ENCODE results near the gene NMNAT3. TPM values are rescaled to one million over a fixed set of nuclear protein-coding genes. Genes with fewer than 3 reads are reported as not detected.

Gene NMNAT3
- total and polyA plus RNA-seq, 4 donors: 8.0 to 12.1 (median 10.0) TPM

DNA sequence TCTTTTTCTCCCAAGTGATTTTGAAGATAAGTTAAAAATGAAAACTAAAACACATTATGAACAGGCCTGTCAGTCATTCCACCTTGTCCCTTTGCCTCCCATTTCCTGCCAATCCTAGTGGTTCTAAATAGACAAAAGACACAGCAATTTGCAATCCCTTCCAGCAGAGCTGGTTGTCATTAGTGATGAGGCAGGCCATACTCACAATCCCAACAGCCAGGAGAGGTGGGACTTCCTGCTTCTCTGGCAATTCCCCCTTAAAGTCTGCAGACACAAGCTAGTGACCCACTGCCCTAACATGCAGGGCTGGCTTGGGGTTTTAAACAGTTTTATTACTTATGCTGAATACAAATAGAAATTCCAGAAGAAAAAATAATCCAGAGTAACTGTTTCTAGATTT, 99.9 kb downstream of the NMNAT3 start:
- Histone ChIP-seq H3K4me1 (ENCODE audit: control insufficient read depth, insufficient read depth, low read length) (peaks cover 3% of the 10 kb centered on the region), H3K27ac (ENCODE audit: low read depth, low read length) (no peak overlapping the region), H3K36me3 (ENCODE audit: control insufficient read depth, insufficient read depth, low read length) (peaks cover 3% of the 10 kb centered on the region), H3K9me3 (ENCODE audit: control insufficient read depth, insufficient read depth, low read length) (no peaks in the 10 kb centered on the region), H3K4me3 (ENCODE audit: low read depth, low read length) (no peak overlapping the region), H3K27me3 (ENCODE audit: control insufficient read depth, insufficient read depth, low read length) (no peaks in the 10 kb centered on the region)
- DNase-seq (ENCODE audit: low read depth in 4 of 6, low spot score in 6 of 6): no peak

DNA sequence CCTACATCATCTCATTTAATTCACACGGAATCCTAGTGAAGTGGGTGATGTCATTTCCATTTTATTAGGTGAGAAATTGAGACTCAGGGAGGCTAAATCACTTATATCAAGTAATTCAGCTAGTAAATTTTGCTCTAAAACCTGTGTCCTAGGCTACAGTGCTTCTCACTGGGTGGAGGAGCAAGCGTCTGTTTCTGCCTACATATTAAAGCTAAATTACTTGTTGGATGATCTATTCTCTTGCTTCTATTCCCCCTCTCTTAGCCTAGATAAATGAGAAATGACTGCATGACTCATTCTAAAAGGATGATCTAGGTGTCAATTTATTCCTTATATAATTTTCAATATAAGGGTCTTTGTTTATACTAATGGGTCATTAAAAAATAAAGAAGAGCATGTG, 100.4 kb downstream of the NMNAT3 start:
- H3K4me3 ChIP-seq (ENCODE audit: low read depth, low read length): no peak overlapping the region
- WGBS (ENCODE audit: insufficient coverage): no CpG with 5 or more reads among the region's 2 CpGs
- peaks cover 3% of the 10 kb centered on the region for H3K4me1 ChIP-seq (ENCODE audit: control insufficient read depth, insufficient read depth, low read length)
- no peaks in the 10 kb centered on the region for H3K9me3 ChIP-seq (ENCODE audit: control insufficient read depth, insufficient read depth, low read length)
- DNase-seq (ENCODE audit: low read depth in 4 of 6, low spot score in 6 of 6): no peak
- no peak overlapping the region for H3K27ac ChIP-seq (ENCODE audit: low read depth, low read length)
- H3K36me3 ChIP-seq (ENCODE audit: control insufficient read depth, insufficient read depth, low read length): peaks cover 3% of the 10 kb centered on the region
- no peaks in the 10 kb centered on the region for H3K27me3 ChIP-seq (ENCODE audit: control insufficient read depth, insufficient read depth, low read length)

GRCh38 chr3:139574026-139574947, 103.5 kb downstream of the NMNAT3 start:
- peaks cover 7% of the 10 kb centered on the region for H3K36me3 ChIP-seq (ENCODE audit: control insufficient read depth, insufficient read depth, low read length)
- no peak overlapping the region for H3K27ac ChIP-seq (ENCODE audit: low read depth, low read length)
- no peak overlapping the region for H3K4me3 ChIP-seq (ENCODE audit: low read depth, low read length)
- H3K9me3 ChIP-seq (ENCODE audit: control insufficient read depth, insufficient read depth, low read length): no peaks in the 10 kb centered on the region
- H3K27me3 ChIP-seq (ENCODE audit: control insufficient read depth, insufficient read depth, low read length): no peaks in the 10 kb centered on the region
- DNase-seq (ENCODE audit: low read depth in 4 of 6, low spot score in 6 of 6): peak in 2 of 6 donors; percentile 73 to 75
- 20% methylated on average over 1 of the region's 1 CpG for WGBS (ENCODE audit: insufficient coverage)
- peaks cover 3% of the 10 kb centered on the region for H3K4me1 ChIP-seq (ENCODE audit: control insufficient read depth, insufficient read depth, low read length)

DNA sequence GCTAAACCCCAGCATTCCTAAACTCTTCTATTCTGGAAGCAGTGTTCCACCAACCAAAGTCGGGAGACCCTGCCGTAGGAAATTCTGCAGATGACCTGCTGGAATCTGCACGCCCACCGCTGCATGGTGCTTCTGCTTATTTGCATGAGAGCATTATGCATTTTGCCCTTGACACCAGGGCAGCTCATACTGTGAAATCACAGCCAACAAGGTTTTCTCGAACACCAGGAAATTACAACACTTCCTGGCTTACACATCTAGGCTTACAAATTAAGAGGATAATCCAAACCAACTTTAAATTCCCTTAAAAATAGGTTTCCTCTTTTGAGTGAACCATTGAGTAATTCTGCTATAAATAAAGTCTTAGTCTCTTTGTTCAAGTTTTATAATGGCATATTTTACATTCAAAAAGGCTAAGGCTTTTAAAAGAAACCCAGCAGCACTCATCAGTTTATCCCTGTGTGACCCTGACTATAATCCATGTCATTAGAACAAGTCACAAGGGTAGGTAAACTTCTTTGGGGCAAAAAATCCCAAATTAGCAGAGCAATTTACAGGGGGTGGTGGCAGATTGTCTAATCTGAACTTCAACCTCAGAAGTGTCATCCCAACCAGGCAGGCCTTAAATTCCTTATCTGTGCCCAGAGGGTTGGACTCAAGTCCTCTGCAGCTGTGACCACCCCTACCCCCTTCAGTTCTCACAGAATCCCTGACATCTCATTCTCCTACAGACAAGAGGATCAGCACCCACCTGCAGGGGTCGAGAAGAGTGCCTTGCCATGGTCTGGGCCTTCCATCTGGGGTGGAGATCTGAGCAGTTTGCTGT, 104.7 kb downstream of the NMNAT3 start:
- no peak for DNase-seq (ENCODE audit: low read depth in 4 of 6, low spot score in 6 of 6)
- Histone ChIP-seq H3K36me3 (ENCODE audit: control insufficient read depth, insufficient read depth, low read length) (peaks cover 3% of the 10 kb centered on the region), H3K9me3 (ENCODE audit: control insufficient read depth, insufficient read depth, low read length) (no peaks in the 10 kb centered on the region), H3K27ac (ENCODE audit: low read depth, low read length) (no peak overlapping the region), H3K27me3 (ENCODE audit: control insufficient read depth, insufficient read depth, low read length) (no peaks in the 10 kb centered on the region), H3K4me3 (ENCODE audit: low read depth, low read length) (no peak overlapping the region), H3K4me1 (ENCODE audit: control insufficient read depth, insufficient read depth, low read length) (peaks cover 3% of the 10 kb centered on the region)
- 82% methylated on average over 4 of the region's 6 CpGs for WGBS (ENCODE audit: insufficient coverage)

DNA sequence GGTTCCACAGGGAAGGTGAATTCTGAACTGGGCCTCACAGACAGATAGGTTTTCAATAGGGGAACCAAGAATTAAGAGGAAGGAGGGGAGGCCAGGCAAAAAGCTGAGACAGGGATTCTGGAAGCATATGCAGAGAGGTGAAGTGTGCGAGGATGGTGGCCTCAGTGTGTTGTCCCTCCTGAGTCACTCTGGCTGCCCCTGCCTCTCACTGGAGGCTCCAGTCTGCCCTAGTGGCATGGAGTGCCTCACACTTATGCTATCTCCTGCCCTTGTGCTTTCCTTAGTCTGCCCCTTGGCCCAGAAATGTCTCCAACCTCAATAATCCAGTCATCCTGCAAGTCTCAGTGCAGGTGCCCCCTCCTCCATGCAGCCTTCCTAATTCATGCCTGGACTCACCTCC, 106.1 kb downstream of the NMNAT3 start:
- Histone ChIP-seq H3K4me1 (ENCODE audit: control insufficient read depth, insufficient read depth, low read length) (peaks cover 3% of the 10 kb centered on the region), H3K27ac (ENCODE audit: low read depth, low read length) (no peak overlapping the region), H3K27me3 (ENCODE audit: control insufficient read depth, insufficient read depth, low read length) (no peaks in the 10 kb centered on the region), H3K4me3 (ENCODE audit: low read depth, low read length) (no peak overlapping the region), H3K36me3 (ENCODE audit: control insufficient read depth, insufficient read depth, low read length) (peaks cover 3% of the 10 kb centered on the region), H3K9me3 (ENCODE audit: control insufficient read depth, insufficient read depth, low read length) (no peaks in the 10 kb centered on the region)
- 90% methylated on average over 1 of the region's 1 CpG for WGBS (ENCODE audit: insufficient coverage)
- DNase-seq (ENCODE audit: low read depth in 4 of 6, low spot score in 6 of 6): no peak

GRCh38 chr3:139564294-139564861, 113.4 kb downstream of the NMNAT3 start:
- Histone ChIP-seq H3K4me3 (ENCODE audit: low read depth, low read length) (no peak overlapping the region), H3K4me1 (ENCODE audit: control insufficient read depth, insufficient read depth, low read length) (peaks cover 9% of the 10 kb centered on the region), H3K36me3 (ENCODE audit: control insufficient read depth, insufficient read depth, low read length) (no peaks in the 10 kb centered on the region), H3K9me3 (ENCODE audit: control insufficient read depth, insufficient read depth, low read length) (no peaks in the 10 kb centered on the region), H3K27me3 (ENCODE audit: control insufficient read depth, insufficient read depth, low read length) (no peaks in the 10 kb centered on the region), H3K27ac (ENCODE audit: low read depth, low read length) (no peak overlapping the region)
- 82% methylated on average over 4 of the region's 5 CpGs for WGBS (ENCODE audit: insufficient coverage)
- DNase-seq (ENCODE audit: low read depth in 4 of 6, low spot score in 6 of 6): peak in 2 of 6 donors; percentile 38 to 79

- Histone ChIP-seq H3K36me3 (ENCODE audit: control insufficient read depth, insufficient read depth, low read length) (no peaks in the 10 kb centered on the region), H3K27me3 (ENCODE audit: control insufficient read depth, insufficient read depth, low read length) (no peaks in the 10 kb centered on the region), H3K27ac (ENCODE audit: low read depth, low read length) (no peak overlapping the region), H3K4me1 (ENCODE audit: control insufficient read depth, insufficient read depth, low read length) (peaks cover 9% of the 10 kb centered on the region), H3K4me3 (ENCODE audit: low read depth, low read length) (no peak overlapping the region), H3K9me3 (ENCODE audit: control insufficient read depth, insufficient read depth, low read length) (no peaks in the 10 kb centered on the region)
- peak in 1 of 6 donors; percentile 43 for DNase-seq (ENCODE audit: low read depth in 4 of 6, low spot score in 6 of 6)
- WGBS (ENCODE audit: insufficient coverage): 15% methylated on average over 1 of the region's 1 CpG
Observed at GRCh38 chr3:139561959-139562676, 115.7 kb downstream of the NMNAT3 start.

GRCh38 chr3:139561255-139561817, 116.4 kb downstream of the NMNAT3 start:
- H3K27ac ChIP-seq (ENCODE audit: low read depth, low read length): peak overlapping the region; percentile 29
- peaks cover 9% of the 10 kb centered on the region for H3K4me1 ChIP-seq (ENCODE audit: control insufficient read depth, insufficient read depth, low read length)
- no peaks in the 10 kb centered on the region for H3K27me3 ChIP-seq (ENCODE audit: control insufficient read depth, insufficient read depth, low read length)
- no peaks in the 10 kb centered on the region for H3K9me3 ChIP-seq (ENCODE audit: control insufficient read depth, insufficient read depth, low read length)
- no peaks in the 10 kb centered on the region for H3K36me3 ChIP-seq (ENCODE audit: control insufficient read depth, insufficient read depth, low read length)
- H3K4me3 ChIP-seq (ENCODE audit: low read depth, low read length): no peak overlapping the region
- WGBS (ENCODE audit: insufficient coverage): 65% methylated on average over 4 of the region's 7 CpGs
- peak in 2 of 6 donors; percentile 58 to 80 for DNase-seq (ENCODE audit: low read depth in 4 of 6, low spot score in 6 of 6)

GRCh38 chr3:139560411-139560810, 117.4 kb downstream of the NMNAT3 start:
- DNase-seq (ENCODE audit: low read depth in 4 of 6, low spot score in 6 of 6): peak in 2 of 6 donors; percentile 41 to 49
- Histone ChIP-seq H3K27ac (ENCODE audit: low read depth, low read length) (no peak overlapping the region), H3K36me3 (ENCODE audit: control insufficient read depth, insufficient read depth, low read length) (no peaks in the 10 kb centered on the region), H3K4me1 (ENCODE audit: control insufficient read depth, insufficient read depth, low read length) (peaks cover 11% of the 10 kb centered on the region), H3K9me3 (ENCODE audit: control insufficient read depth, insufficient read depth, low read length) (no peaks in the 10 kb centered on the region), H3K27me3 (ENCODE audit: control insufficient read depth, insufficient read depth, low read length) (no peaks in the 10 kb centered on the region), H3K4me3 (ENCODE audit: low read depth, low read length) (no peak overlapping the region)
- 48% methylated on average over 3 of the region's 3 CpGs for WGBS (ENCODE audit: insufficient coverage)
